ENCODE measurements around the gene EGF.

GRCh38 chr4:110055158-110055768 lies 142.6 kb downstream of the EGF start:
- TF ChIP-seq, protein P1, sequence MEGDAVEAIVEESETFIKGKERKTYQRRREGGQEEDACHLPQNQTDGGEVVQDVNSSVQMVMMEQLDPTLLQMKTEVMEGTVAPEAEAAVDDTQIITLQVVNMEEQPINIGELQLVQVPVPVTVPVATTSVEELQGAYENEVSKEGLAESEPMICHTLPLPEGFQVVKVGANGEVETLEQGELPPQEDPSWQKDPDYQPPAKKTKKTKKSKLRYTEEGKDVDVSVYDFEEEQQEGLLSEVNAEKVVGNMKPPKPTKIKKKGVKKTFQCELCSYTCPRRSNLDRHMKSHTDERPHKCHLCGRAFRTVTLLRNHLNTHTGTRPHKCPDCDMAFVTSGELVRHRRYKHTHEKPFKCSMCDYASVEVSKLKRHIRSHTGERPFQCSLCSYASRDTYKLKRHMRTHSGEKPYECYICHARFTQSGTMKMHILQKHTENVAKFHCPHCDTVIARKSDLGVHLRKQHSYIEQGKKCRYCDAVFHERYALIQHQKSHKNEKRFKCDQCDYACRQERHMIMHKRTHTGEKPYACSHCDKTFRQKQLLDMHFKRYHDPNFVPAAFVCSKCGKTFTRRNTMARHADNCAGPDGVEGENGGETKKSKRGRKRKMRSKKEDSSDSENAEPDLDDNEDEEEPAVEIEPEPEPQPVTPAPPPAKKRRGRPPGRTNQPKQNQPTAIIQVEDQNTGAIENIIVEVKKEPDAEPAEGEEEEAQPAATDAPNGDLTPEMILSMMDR (IDR thresholded peaks at IDR 0.05; ENCODE audit: insufficient read depth, low read length) = no peak
- TF ChIP-seq POLR2AphosphoS5 (IDR thresholded peaks at IDR 0.05; ENCODE audit: low read depth) (no peak), REST (IDR thresholded peaks at IDR 0.05; ENCODE audit: insufficient replicate concordance, low read depth) (no peak), GABPA (IDR thresholded peaks at IDR 0.05; ENCODE audit: low read depth) (no peak)

Data from HL-60 (cell line).